ENCODE results near the gene ZNF304. TPM values are rescaled to one million over a fixed set of nuclear protein-coding genes. Genes with fewer than 3 reads are reported as not detected.

The ZNF304 gene
- total and polyA plus RNA-seq, 2 experiments from 2014 or later = 3.5 to 12.4 TPM

DNA sequence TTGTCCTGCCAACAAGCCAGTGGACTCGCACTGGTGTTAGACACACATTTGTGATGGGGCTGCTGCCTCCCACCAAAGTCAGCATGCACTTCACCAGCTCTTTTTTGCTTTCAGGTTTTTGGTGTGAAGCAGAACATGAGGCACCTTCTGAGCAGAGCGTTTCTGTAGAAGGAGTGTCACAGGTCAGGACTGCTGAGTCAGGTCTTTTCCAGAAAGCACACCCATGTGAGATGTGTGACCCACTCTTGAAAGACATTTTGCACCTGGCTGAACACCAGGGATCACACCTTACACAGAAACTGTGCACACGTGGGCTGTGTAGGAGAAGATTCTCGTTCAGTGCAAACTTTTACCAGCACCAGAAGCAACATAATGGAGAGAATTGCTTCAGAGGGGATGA, 4.8 kb downstream of the ZNF304 start:
- no peak overlapping the region for H2AFZ ChIP-seq
- 0 out of 2 replicates have a peak, but pooled peaks cover 2% of the 10 kb centered on the region for H4K20me1 ChIP-seq (replicated peaks; ENCODE audit: insufficient read depth)
- Mint-ChIP-seq H3K9me3 (no peaks in the 10 kb centered on the region; the same call in 2 of the 3 replicates), H3K36me3 (ENCODE audit: low read depth) (peaks cover 42% of the 10 kb centered on the region), H3K27ac (no peak overlapping the region), H3K4me1 (peaks cover 13% of the 10 kb centered on the region), H3K27me3 (ENCODE audit: insufficient read depth, low read depth, poor library complexity) (peaks cover 13% of the 10 kb centered on the region), H3K4me3 (no peak overlapping the region)
- no peaks in the 10 kb centered on the region for H3K9me2 ChIP-seq (ENCODE audit: insufficient read depth)
- ATAC-seq (no peak), DNase-seq (ENCODE audit: low spot score) (no peak)
- peaks cover 7% of the 10 kb centered on the region for H3K4me1 ChIP-seq (ENCODE audit: insufficient read depth)
- no peaks in the 10 kb centered on the region; the same call in 1 of the 2 replicates for H3K36me3 ChIP-seq (ENCODE audit: insufficient read depth)
- H3K4me3 ChIP-seq = no peak overlapping the region
- no peak overlapping the region for H3K27ac ChIP-seq (ENCODE audit: low read depth)
- H3K79me2 ChIP-seq (replicated peaks; ENCODE audit: insufficient read depth) = peaks cover 30% of the 10 kb centered on the region
- no peak overlapping the region for H3K4me2 ChIP-seq
- TF ChIP-seq ETS1 (IDR thresholded peaks at IDR 0.05) (no peak), POLR2AphosphoS5 (IDR thresholded peaks at IDR 0.05; ENCODE audit: low read depth) (no peak), ZNF331 (CRISPR knock-in tag; IDR thresholded peaks at IDR 0.05; ENCODE audit: low read depth) (no peak), REST (IDR thresholded peaks at IDR 0.05; ENCODE audit: unreplicated experiment) (no peak), CREB1 (CRISPR knock-in tag; IDR thresholded peaks at IDR 0.05; ENCODE audit: low read depth) (no peak), JUNB (IDR thresholded peaks at IDR 0.05; ENCODE audit: unreplicated experiment) (no peak), STAT1 (IDR thresholded peaks at IDR 0.05; ENCODE audit: unreplicated experiment) (no peak), ZNF114 (CRISPR knock-in tag; IDR thresholded peaks at IDR 0.05) (no peak), EZH2 (IDR thresholded peaks at IDR 0.05; ENCODE audit: low read depth, unreplicated experiment) (no peak), NANOG (IDR thresholded peaks at IDR 0.05; ENCODE audit: borderline replicate concordance) (no peak)
- TF ChIP-seq, protein P1, sequence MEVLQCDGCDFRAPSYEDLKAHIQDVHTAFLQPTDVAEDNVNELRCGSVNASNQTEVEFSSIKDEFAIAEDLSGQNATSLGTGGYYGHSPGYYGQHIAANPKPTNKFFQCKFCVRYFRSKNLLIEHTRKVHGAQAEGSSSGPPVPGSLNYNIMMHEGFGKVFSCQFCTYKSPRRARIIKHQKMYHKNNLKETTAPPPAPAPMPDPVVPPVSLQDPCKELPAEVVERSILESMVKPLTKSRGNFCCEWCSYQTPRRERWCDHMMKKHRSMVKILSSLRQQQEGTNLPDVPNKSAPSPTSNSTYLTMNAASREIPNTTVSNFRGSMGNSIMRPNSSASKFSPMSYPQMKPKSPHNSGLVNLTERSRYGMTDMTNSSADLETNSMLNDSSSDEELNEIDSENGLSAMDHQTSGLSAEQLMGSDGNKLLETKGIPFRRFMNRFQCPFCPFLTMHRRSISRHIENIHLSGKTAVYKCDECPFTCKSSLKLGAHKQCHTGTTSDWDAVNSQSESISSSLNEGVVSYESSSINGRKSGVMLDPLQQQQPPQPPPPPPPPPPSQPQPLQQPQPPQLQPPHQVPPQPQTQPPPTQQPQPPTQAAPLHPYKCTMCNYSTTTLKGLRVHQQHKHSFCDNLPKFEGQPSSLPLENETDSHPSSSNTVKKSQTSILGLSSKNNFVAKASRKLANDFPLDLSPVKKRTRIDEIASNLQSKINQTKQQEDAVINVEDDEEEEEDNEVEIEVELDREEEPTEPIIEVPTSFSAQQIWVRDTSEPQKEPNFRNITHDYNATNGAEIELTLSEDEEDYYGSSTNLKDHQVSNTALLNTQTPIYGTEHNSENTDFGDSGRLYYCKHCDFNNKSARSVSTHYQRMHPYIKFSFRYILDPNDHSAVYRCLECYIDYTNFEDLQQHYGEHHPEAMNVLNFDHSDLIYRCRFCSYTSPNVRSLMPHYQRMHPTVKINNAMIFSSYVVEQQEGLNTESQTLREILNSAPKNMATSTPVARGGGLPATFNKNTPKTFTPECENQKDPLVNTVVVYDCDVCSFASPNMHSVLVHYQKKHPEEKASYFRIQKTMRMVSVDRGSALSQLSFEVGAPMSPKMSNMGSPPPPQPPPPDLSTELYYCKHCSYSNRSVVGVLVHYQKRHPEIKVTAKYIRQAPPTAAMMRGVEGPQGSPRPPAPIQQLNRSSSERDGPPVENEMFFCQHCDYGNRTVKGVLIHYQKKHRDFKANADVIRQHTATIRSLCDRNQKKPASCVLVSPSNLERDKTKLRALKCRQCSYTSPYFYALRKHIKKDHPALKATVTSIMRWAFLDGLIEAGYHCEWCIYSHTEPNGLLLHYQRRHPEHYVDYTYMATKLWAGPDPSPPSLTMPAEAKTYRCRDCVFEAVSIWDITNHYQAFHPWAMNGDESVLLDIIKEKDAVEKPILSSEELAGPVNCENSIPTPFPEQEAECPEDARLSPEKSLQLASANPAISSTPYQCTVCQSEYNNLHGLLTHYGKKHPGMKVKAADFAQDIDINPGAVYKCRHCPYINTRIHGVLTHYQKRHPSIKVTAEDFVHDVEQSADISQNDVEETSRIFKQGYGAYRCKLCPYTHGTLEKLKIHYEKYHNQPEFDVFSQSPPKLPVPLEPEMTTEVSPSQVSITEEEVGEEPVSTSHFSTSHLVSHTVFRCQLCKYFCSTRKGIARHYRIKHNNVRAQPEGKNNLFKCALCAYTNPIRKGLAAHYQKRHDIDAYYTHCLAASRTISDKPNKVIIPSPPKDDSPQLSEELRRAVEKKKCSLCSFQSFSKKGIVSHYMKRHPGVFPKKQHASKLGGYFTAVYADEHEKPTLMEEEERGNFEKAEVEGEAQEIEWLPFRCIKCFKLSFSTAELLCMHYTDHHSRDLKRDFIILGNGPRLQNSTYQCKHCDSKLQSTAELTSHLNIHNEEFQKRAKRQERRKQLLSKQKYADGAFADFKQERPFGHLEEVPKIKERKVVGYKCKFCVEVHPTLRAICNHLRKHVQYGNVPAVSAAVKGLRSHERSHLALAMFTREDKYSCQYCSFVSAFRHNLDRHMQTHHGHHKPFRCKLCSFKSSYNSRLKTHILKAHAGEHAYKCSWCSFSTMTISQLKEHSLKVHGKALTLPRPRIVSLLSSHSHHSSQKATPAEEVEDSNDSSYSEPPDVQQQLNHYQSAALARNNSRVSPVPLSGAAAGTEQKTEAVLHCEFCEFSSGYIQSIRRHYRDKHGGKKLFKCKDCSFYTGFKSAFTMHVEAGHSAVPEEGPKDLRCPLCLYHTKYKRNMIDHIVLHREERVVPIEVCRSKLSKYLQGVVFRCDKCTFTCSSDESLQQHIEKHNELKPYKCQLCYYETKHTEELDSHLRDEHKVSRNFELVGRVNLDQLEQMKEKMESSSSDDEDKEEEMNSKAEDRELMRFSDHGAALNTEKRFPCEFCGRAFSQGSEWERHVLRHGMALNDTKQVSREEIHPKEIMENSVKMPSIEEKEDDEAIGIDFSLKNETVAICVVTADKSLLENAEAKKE (CRISPR knock-in tag; IDR thresholded peaks at IDR 0.05) = no peak
- TF ChIP-seq, protein P2, sequence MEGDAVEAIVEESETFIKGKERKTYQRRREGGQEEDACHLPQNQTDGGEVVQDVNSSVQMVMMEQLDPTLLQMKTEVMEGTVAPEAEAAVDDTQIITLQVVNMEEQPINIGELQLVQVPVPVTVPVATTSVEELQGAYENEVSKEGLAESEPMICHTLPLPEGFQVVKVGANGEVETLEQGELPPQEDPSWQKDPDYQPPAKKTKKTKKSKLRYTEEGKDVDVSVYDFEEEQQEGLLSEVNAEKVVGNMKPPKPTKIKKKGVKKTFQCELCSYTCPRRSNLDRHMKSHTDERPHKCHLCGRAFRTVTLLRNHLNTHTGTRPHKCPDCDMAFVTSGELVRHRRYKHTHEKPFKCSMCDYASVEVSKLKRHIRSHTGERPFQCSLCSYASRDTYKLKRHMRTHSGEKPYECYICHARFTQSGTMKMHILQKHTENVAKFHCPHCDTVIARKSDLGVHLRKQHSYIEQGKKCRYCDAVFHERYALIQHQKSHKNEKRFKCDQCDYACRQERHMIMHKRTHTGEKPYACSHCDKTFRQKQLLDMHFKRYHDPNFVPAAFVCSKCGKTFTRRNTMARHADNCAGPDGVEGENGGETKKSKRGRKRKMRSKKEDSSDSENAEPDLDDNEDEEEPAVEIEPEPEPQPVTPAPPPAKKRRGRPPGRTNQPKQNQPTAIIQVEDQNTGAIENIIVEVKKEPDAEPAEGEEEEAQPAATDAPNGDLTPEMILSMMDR (conservative IDR thresholded peaks at IDR 0.05; ENCODE audit: low read depth in 2 of 2) = no peak
- H3F3A ChIP-seq (replicated peaks; ENCODE audit: low read depth) = no peaks in the 10 kb centered on the region
- no peaks in the 10 kb centered on the region for H3K27me3 ChIP-seq (ENCODE audit: insufficient read depth)

All from GM23338 (cell line).